Breast epithelium (tissue), 3 donors: ENCODE results near the gene SLC35F1.

Source experiments
- CTCF ChIP-seq, 3 donors: fragments of 450-650 bp; IDR thresholded peaks; one replicate each; pipeline ENCODE4 v1.5.1; 2016 to 2017; ENCODE audit warnings: antibody characterized with exemption in 3 of 3, mild to moderate bottlenecking in 3 of 3, moderate library complexity in 3 of 3
- POLR2A ChIP-seq: fragments of 450-650 bp; IDR thresholded peaks from one replicate; pipeline ENCODE4 v1.6.1; 2016; ENCODE audit warnings: antibody characterized with exemption, mild to moderate bottlenecking, moderate library complexity
- POLR2AphosphoS5 ChIP-seq, 3 donors: sonication (generic); formaldehyde crosslinking; IDR thresholded peaks; one replicate each; pipeline ENCODE4 v1.6.1; 2017; ENCODE audit warnings: antibody characterized with exemption in 3 of 3

- TF ChIP-seq POLR2A (no peak), POLR2AphosphoS5 (IDR thresholded peaks at IDR 0.05) (no peak), CTCF (IDR thresholded peaks at IDR 0.05) (no peak)
These were observed 45.5 kb upstream of the SLC35F1 start for GRCh38 chr6:117861545-117861944.
